PC-9 (cell line): Measurements from ENCODE around the gene GOLGA8J. TPM values are rescaled to one million over a fixed set of nuclear protein-coding genes. Genes with fewer than 3 reads are reported as not detected.

Experiments
- BruUV-seq: library from RNA; stranded (reverse); fragments of 400-500 nt; replicated peaks from 2 replicates; lab custom pipeline; 2021; lab: Mats Ljungman, UMichigan
- CTCF ChIA-PET: fragments of 300-600 bp; sonication (Branson Sonifier 250); formaldehyde crosslinking; loops from one replicate; lab custom pipeline; 2022; ENCODE audit warnings: antibody characterized with exemption; lab: Charles Lee
- POLR2A ChIA-PET: fragments of 300-600 bp; sonication (Branson Sonifier 250); formaldehyde crosslinking; loops from one replicate; lab custom pipeline; 2022; ENCODE audit warnings: antibody characterized with exemption; ENCODE audit not compliant: unreplicated experiment; lab: Charles Lee
- DNase-seq, 2 experiments: peaks; one replicate each; pipeline versions ENCODE4 v3.0.0 to v3.0.0-alpha.2; 2015 to 2022; ENCODE audit warnings: mixed read lengths in 1 of 2
- H2AFZ ChIP-seq: fragments of 200-600 bp; sonication (generic); 2 replicates; pipeline ENCODE4 v1.8.1; 2017; ENCODE audit warnings: antibody characterized with exemption
- H3F3A ChIP-seq: fragments of 200-600 bp; sonication (generic); 2 replicates; pipeline ENCODE4 v1.8.1; 2017; ENCODE audit warnings: antibody characterized with exemption, mild to moderate bottlenecking, low read depth; ENCODE audit not compliant: insufficient read depth
- H3K27ac ChIP-seq: fragments of 200-600 bp; sonication (generic); 2 replicates; pipeline ENCODE4 v1.6.1; 2016; ENCODE audit warnings: mixed run types
- H3K27me3 ChIP-seq: fragments of 200-600 bp; sonication (generic); 2 replicates; pipeline ENCODE4 v1.6.1; 2016; ENCODE audit warnings: low read depth, mixed run types; ENCODE audit not compliant: insufficient read depth
- H3K36me3 ChIP-seq: fragments of 200-600 bp; sonication (generic); 2 replicates; pipeline ENCODE4 v1.6.1; 2016; ENCODE audit warnings: low read depth, mixed run types
- H3K4me1 ChIP-seq: fragments of 200-600 bp; sonication (generic); replicated peaks from 2 replicates; pipeline ENCODE4 v1.6.1; 2016; ENCODE audit warnings: mixed run types; ENCODE audit not compliant: insufficient read depth
- H3K4me2 ChIP-seq: fragments of 200-600 bp; sonication (generic); 2 replicates; pipeline ENCODE4 v1.6.1; 2017; ENCODE audit warnings: mixed run types
- H3K4me3 ChIP-seq: fragments of 200-600 bp; sonication (generic); 2 replicates; pipeline ENCODE4 v1.6.1; 2016; ENCODE audit warnings: mixed run types
- H3K79me2 ChIP-seq: fragments of 200-600 bp; sonication (generic); 2 replicates; pipeline ENCODE4 v1.6.1; 2017; ENCODE audit warnings: low read depth, mixed run types
- H3K9me2 ChIP-seq: fragments of 200-600 bp; sonication (generic); 2 replicates; pipeline ENCODE4 v1.8.1; 2017; ENCODE audit warnings: mild to moderate bottlenecking; ENCODE audit not compliant: insufficient read depth
- H3K9me3 ChIP-seq: fragments of 200-600 bp; sonication (generic); 2 replicates; pipeline ENCODE4 v1.8.1; 2016; ENCODE audit warnings: low read depth; ENCODE audit not compliant: insufficient read depth
- H4K20me1 ChIP-seq: fragments of 200-600 bp; sonication (generic); 2 replicates; pipeline ENCODE4 v1.8.1; 2017; ENCODE audit not compliant: insufficient read depth
- EZH2 ChIP-seq: fragments of 200-600 bp; sonication (generic); IDR thresholded peaks from 2 replicates; pipeline ENCODE4 v1.8.0; 2017; ENCODE audit warnings: antibody characterized with exemption, low read depth
- intact Hi-C: fragments of 100-400 bp; cut with micrococcal nuclease; formaldehyde crosslinking; loops from one replicate; pipeline ENCODE4 v1.10.0; 2022; ENCODE audit not compliant: unreplicated experiment
- total RNA-seq: library from RNA; stranded (reverse); gene quantifications from 2 replicates; pipeline ENCODE4 v1.2.3, GENCODE V29; 2021
- TF ChIP-seq, protein P1 (sequence below): fragments of 200-600 bp; sonication (generic); conservative IDR thresholded peaks from 2 replicates; pipeline ENCODE4 v1.6.1; 2017; ENCODE audit warnings: mixed run types, antibody characterized with exemption, mild to moderate bottlenecking, moderate library complexity

Gene GOLGA8J
- total RNA-seq, 1 experiment from 2014 or later: not detected

DNA sequence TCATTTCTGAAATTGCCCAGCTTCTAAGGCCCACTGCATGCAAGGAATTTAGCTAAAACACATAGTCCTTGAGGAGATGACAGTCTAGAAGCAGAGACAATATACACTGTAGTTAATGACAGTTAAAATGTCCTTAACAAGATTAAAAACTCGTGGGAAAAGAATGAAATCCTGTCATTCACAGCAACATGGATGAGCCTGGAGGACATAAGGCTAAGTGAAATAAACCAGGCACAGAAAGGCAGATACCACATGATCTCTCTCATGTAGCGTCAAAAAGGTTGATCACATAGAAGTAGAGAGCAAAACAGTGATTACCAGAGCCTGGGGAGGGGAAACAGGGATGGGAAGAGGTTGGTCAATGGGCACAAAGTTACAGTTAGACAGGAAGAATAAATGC, 36.3 kb upstream of the GOLGA8J start:
- H3K27me3 ChIP-seq: peaks cover 8% of the 10 kb centered on the region; the same call in 1 of the 2 replicates
- H3F3A ChIP-seq: no peaks in the 10 kb centered on the region
- no peak overlapping the region for H3K4me2 ChIP-seq
- TF ChIP-seq EZH2: no peak
- TF ChIP-seq, protein P1, sequence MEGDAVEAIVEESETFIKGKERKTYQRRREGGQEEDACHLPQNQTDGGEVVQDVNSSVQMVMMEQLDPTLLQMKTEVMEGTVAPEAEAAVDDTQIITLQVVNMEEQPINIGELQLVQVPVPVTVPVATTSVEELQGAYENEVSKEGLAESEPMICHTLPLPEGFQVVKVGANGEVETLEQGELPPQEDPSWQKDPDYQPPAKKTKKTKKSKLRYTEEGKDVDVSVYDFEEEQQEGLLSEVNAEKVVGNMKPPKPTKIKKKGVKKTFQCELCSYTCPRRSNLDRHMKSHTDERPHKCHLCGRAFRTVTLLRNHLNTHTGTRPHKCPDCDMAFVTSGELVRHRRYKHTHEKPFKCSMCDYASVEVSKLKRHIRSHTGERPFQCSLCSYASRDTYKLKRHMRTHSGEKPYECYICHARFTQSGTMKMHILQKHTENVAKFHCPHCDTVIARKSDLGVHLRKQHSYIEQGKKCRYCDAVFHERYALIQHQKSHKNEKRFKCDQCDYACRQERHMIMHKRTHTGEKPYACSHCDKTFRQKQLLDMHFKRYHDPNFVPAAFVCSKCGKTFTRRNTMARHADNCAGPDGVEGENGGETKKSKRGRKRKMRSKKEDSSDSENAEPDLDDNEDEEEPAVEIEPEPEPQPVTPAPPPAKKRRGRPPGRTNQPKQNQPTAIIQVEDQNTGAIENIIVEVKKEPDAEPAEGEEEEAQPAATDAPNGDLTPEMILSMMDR: no peak
- H3K9me3 ChIP-seq: no peaks in the 10 kb centered on the region
- no peak overlapping the region for H3K27ac ChIP-seq
- ChIA-PET POLR2A (no interaction called here), CTCF (no interaction called here)
- no peaks in the 10 kb centered on the region for H3K4me1 ChIP-seq
- intact Hi-C loops: no loop called here
- no peak overlapping the region for H3K4me3 ChIP-seq
- H3K36me3 ChIP-seq: no peaks in the 10 kb centered on the region
- no peak overlapping the region for H2AFZ ChIP-seq
- H3K79me2 ChIP-seq: no peaks in the 10 kb centered on the region
- BruUV-seq: no TSS peak
- DNase-seq: no peak
- H3K9me2 ChIP-seq: no peaks in the 10 kb centered on the region
- no peaks in the 10 kb centered on the region; the same call in 1 of the 2 replicates for H4K20me1 ChIP-seq

- H2AFZ ChIP-seq: no peak overlapping the region
- no peak overlapping the region for H3K4me2 ChIP-seq
- no peak overlapping the region for H3K4me3 ChIP-seq
- no peak for DNase-seq
- H4K20me1 ChIP-seq: no peaks in the 10 kb centered on the region
- no peaks in the 10 kb centered on the region for H3K4me1 ChIP-seq
- intact Hi-C loops: no loop called here
- CTCF ChIA-PET: no interaction called here
- H3K36me3 ChIP-seq: no peaks in the 10 kb centered on the region
- TF ChIP-seq EZH2: no peak
- TF ChIP-seq, protein P1: no peak
- no TSS peak for BruUV-seq
- H3K27ac ChIP-seq: no peak overlapping the region
- POLR2A ChIA-PET: no interaction called here
- H3K27me3 ChIP-seq: peaks cover 23% of the 10 kb centered on the region
- H3K9me2 ChIP-seq: no peaks in the 10 kb centered on the region
- H3F3A ChIP-seq: no peaks in the 10 kb centered on the region
- H3K79me2 ChIP-seq: no peaks in the 10 kb centered on the region
- no peaks in the 10 kb centered on the region for H3K9me3 ChIP-seq
These were observed 27.2 kb upstream of the GOLGA8J start for GRCh38 chr15:30055604-30056003.

DNA sequence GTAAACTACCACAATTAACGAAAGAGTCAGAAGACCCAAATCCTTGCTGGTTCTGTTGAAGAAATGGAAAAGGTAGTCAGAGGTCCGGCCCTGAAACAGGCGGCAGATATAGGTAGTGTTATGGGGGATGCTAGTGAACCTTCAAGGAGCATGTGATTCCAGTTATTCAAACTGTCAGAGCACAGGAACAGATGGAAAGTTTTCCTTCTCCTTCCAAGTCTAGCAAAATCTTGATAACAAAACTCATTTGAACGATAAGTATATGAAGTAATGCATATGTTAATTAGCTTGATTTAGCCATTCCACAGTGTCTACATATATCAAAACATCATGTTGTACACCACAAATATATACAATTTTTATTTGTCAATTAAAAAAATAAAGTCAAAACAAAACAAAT, 26.6 kb upstream of the GOLGA8J start:
- POLR2A ChIA-PET: no interaction called here
- no peak overlapping the region for H3K4me3 ChIP-seq
- BruUV-seq: no TSS peak

More for the DNA sequence above, 26.6 kb upstream of the GOLGA8J start:
- no peak overlapping the region for H3K4me2 ChIP-seq
- no peaks in the 10 kb centered on the region for H3K4me1 ChIP-seq
- no peaks in the 10 kb centered on the region for H3K9me2 ChIP-seq
- intact Hi-C loops: no loop called here
- H4K20me1 ChIP-seq: no peaks in the 10 kb centered on the region
- no peaks in the 10 kb centered on the region for H3K9me3 ChIP-seq
- H2AFZ ChIP-seq: no peak overlapping the region
- no peak for DNase-seq
- peaks cover 18% of the 10 kb centered on the region for H3K27me3 ChIP-seq
- no peaks in the 10 kb centered on the region for H3F3A ChIP-seq
- no peak overlapping the region for H3K27ac ChIP-seq
- CTCF ChIA-PET: no interaction called here
- no peak for TF ChIP-seq EZH2
- TF ChIP-seq, protein P1: no peak
- H3K79me2 ChIP-seq: no peaks in the 10 kb centered on the region
- H3K36me3 ChIP-seq: no peaks in the 10 kb centered on the region
